HG03045 (cell line): Measurements from ENCODE around the gene USP51.
"Not testable (repeated sequence)": the region's sequence is repeated elsewhere in the genome, so short reads cannot be mapped to it uniquely, and the experiment has no call there.

Experiments
- ATAC-seq: cut with Tn5 transposase; IDR thresholded peaks from one replicate; pipeline ENCODE4 v1.9.1; 2021; ENCODE audit warnings: mild to moderate bottlenecking, moderate library complexity; ENCODE audit not compliant: unreplicated experiment

The USP51 gene

DNA sequence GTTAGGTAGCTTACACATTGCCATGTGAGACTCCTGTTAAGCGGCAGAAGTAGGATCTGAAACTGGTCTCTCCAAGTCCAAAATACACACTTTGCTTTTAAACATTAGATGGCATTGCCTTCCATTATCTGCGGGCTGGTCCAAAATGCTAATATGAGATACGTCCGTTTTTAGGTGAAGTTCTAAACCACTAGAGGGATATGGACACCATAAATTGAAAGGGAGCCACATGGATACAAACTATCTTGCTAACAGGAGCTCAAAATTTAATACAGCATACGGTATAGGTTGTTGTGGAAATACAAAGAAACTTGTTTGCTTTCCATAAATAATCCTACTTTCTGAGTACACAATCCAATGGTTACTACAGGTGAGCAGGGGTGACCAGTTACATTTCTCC, 23.9 kb downstream of the USP51 start:
- ATAC-seq: not testable (repeated sequence)

DNA sequence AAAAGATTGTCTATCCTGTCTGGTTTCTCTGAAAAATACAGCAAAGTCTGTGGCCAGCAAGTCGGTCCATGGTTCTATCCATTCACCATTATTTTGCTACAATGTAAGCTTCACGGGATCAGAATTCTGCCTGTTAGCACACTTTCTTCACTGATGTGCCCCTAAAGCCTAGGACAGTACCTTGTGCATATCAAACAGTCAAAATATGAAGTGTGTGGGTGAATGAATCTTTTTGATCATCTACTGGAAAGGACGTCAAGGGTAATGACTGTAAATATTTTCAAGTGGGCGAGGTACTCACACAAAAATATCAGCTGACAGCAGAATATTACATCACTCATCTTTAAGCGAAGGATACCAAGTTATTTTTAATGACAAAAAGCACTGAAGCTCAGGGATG, 24.5 kb downstream of the USP51 start:
- not testable (repeated sequence) for ATAC-seq

DNA sequence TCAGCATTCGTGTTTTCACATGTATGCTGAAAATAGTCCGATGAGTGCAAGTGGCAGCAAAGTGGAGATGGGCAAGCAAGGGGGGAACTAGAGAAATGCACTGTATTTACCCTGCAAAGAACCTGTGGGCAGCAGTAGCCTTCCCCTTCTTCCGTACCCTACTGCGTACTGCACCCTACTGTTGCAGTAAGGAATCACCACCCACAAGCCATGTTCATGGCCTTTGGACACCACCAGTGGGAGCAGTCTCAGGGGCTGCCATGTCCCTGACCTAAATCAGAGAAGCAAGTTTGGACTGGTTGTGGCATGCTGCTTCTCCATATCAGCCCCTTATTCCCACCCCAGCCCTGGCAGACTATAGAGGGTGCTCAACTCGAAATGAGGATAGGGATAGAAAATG, 25.6 kb downstream of the USP51 start:
- ATAC-seq: not testable (repeated sequence)

DNA sequence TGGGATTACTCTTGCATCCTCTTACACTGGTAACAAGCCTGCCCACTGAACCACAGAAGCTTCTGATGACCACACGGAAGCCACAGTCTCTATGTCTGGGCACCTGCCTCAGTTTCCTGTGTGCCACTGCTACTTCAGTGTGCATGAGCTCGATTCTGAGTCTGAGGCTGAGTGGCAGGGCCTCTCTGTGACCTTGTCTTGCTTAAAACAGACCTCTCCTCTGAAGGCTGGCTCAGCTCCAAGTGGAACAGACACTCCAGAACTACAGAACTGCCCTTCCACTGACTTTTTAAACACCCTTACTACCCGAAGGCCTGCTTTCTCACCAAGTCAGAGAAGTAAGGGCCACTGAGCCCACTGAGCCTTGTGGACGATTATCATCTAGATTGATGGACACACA, 29.7 kb downstream of the USP51 start:
- not testable (repeated sequence) for ATAC-seq

DNA sequence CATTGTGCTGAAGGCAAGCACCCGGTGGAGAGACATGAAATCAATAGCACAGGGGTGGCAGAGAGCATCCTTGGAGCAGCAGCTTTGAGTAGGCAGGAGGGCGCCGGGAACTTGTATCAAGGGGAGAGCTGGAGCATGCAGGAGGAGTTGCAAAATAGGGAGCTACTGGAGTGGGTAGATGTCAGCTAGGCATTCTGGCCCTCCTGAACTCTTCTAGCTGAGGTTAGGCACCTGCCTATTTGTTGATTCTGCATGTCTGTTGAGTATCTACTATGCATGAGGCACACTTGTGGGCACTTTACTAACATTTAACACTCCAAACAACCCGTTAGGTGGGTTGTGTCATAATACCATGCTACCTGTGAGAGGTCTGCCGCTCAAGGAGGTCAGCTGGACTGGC, 30.2 kb downstream of the USP51 start:
- ATAC-seq: not testable (repeated sequence)

DNA sequence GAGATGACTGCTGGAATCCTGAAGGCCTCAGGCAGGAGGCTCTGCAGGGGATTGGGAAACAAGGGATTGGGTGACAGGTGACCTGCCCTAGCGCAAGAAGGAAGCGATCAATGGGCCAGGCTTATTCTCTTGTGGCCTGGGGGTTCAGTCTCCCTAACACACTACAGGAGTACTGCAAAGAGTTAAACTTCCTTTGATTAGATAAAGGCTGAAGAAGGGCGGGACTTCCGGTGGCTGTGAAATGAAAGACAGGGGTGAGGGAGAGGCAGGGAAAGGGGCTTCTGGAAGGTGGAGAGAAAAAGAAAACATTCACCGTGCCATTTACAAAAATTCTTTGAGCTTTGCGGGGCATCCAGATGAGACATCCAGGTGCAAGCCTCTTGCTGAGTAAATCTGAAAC, 33.9 kb downstream of the USP51 start:
- not testable (repeated sequence) for ATAC-seq

DNA sequence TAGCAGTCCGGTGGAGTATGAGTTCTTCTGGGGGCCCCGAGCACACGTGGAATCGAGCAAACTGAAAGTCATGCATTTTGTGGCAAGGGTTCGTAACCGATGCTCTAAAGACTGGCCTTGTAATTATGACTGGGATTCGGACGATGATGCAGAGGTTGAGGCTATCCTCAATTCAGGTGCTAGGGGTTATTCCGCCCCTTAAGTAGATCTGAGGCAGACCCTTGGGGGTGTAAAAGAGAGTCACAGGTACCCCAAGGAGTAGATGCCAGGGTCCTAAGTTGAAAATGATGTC, 36.9 kb downstream of the USP51 start:
- no peak for ATAC-seq

DNA sequence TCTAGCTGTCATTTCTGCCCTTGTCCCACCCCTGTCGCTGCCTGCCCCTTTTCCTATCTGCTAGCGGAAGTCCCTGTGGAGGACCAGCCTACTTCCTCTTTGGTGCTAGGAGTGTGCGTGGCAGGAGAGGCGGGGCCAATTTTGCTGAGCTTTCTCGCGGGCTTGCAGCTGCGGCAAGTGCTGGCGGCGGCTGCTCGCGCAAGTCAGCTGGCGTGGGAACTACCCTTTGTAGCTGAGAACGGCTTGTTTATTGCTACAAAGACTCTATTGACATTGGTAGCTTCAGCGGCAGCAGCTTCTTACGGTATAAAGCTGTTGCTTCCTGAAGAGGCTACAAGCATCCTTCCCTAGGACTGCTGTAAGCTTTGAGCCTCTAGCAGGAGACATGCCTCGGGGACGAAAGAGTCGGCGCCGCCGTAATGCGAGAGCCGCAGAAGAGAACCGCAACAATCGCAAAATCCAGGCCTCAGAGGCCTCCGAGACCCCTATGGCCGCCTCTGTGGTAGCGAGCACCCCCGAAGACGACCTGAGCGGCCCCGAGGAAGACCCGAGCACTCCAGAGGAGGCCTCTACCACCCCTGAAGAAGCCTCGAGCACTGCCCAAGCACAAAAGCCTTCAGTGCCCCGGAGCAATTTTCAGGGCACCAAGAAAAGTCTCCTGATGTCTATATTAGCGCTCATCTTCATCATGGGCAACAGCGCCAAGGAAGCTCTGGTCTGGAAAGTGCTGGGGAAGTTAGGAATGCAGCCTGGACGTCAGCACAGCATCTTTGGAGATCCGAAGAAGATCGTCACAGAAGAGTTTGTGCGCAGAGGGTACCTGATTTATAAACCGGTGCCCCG, 37.4 kb downstream of the USP51 start, which contains the start of gene MAGEH1:
MAGEH1 (plus strand) TSS at position 138 of the 843 bp plus-strand sequence; CDS start at position 386, 248 bp downstream.
- peak; percentile 100 for ATAC-seq

DNA sequence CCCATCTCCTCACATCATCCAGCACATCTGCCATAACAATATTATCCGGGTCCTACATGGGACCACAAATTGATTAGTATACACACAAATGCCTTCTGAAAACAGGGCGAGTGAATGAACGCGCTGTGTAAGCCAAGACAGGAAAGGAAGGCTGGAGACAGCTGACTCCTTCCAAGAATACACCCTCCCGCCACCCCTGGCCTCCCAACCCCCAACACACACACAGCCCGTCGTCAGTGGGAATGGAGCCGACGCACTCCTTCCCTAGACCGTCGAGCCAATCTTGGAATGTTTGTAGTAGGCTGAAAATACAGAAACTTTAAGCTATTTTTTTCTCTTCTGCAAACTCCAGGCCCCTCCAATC, 38.0 kb downstream of the USP51 start:
- ATAC-seq: peak; percentile 28

DNA sequence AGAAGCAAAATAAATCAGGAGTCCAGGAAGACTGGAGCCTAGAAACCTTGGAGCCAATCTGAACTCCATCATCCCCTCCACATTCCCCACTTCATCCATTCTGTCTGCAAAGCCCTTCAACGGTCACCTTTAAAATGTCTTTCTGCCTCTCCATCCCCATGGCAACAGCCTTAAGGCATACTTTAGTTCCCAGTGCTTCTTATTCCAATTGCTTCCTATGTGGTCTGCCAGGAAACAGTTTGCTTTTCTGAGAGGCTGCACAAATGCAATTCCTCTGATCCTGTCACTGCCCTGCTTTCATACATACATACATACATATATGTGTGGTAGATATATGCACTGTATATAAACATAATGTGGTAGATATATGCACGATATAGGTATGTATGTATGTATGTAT, 38.5 kb downstream of the USP51 start:
- no peak for ATAC-seq

DNA sequence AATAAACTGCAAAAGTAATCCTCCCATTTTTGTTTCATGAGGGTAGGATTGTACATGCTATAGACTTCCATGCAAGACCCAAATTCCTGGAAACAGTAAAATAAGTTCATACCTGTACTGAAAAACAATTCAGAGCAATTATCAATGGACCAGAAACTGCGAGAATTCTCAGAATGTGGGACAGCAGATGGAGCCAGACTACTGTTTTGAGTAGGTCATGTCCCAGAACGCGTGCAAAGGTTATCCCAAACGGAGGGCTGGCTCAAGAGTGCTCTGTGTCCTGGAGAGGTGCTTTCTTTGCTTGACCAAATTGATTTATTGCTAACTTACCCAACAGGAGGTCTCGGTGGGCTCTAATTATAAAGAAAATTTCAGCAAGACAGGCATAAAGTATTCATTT, 39.4 kb downstream of the USP51 start:
- no peak for ATAC-seq

DNA sequence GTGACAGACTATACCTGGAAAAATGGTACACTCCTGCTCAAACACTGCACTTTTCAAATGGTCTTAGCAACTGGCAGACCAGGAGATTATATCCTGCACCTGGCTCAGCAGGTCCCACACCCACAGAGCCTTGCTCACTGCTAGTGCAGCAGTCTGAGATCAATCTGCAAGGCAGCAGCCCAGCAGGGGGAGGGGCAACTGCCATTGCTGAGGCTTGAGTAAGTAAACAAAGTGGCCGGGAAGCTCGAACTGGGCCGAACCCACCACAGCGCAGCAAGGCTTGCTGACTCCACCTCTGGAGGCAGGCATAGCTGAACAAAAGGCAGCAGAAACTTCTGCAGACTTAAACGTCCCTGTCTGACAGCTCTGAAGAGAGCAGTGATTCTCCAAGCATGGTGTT, 46.2 kb downstream of the USP51 start:
- not testable (repeated sequence) for ATAC-seq
